ENCODE measurements around the gene DPM2. TPM values are rescaled to one million over a fixed set of nuclear protein-coding genes. Genes with fewer than 3 reads are reported as not detected.
A peak's percentile ranks its signal among the peaks of the same experiment; 100 is the strongest.

DPM2 gene
- total RNA-seq, 1 experiment from 2014 or later: 41.5 TPM

GRCh38 chr9:127927988-127928675 is 9.5 kb downstream of the DPM2 start:
- H3K9me3 Mint-ChIP-seq (ENCODE audit: unreplicated experiment): no peaks in the 10 kb centered on the region
- peaks cover 18% of the 10 kb centered on the region for H3K4me1 Mint-ChIP-seq (ENCODE audit: insufficient read depth, unreplicated experiment)
- no peaks in the 10 kb centered on the region for H3K27me3 Mint-ChIP-seq (ENCODE audit: insufficient read depth, unreplicated experiment)
- no peaks in the 10 kb centered on the region for H3K36me3 Mint-ChIP-seq (ENCODE audit: insufficient read depth, unreplicated experiment)
- H3K27ac Mint-ChIP-seq (ENCODE audit: low read depth, unreplicated experiment): no peak overlapping the region
- no TSS peak for BruUV-seq (replicated peaks)
- intact Hi-C loops (cut with micrococcal nuclease): loop anchor here (10.0 kb wide), 1 partner anchor 713 kb away; no protein-coding TSS in a partner anchor
- CTCF ChIA-PET: interaction anchor here (0.6 to 1.0 kb wide), 4 partner anchors 14 to 189 kb away, joined by 3 to 6 read pairs (median 5); no protein-coding TSS in a partner anchor
- TF ChIP-seq CTCF (IDR thresholded peaks at IDR 0.05; ENCODE audit: unreplicated experiment): no peak
- H3K4me3 Mint-ChIP-seq (ENCODE audit: unreplicated experiment): peak overlapping the region; percentile 65
- peak; percentile 35 for DNase-seq (ENCODE audit: unreplicated experiment)
- POLR2A ChIA-PET: interaction anchor here (0.6 to 0.7 kb wide), 2 partner anchors 13 to 127 kb away, joined by 3 read pairs; no protein-coding TSS in a partner anchor

- BruUV-seq (replicated peaks): no TSS peak
- no peaks in the 10 kb centered on the region for H3K27me3 Mint-ChIP-seq (ENCODE audit: insufficient read depth, unreplicated experiment)
Measured at GRCh38 chr9:127927201-127927987, 10.3 kb downstream of the DPM2 start.

DNA sequence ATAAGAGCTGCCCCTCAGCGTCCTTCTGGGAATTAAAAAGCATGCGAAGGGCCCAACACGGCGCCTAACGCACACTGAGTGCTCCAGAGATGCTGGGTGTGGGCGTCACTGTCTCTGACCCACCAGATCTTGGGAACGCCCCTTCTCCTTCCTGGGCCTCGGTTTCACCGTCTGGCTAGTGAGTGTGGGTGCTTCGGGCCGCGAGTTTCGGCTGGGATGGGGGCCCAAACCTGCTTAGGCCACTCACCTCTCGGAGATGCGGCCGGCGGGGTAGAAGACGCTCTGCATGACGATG is 10.8 kb downstream of the DPM2 start:
- Mint-ChIP-seq H3K27ac (ENCODE audit: low read depth, unreplicated experiment) (no peak overlapping the region), H3K27me3 (ENCODE audit: insufficient read depth, unreplicated experiment) (no peaks in the 10 kb centered on the region), H3K36me3 (ENCODE audit: insufficient read depth, unreplicated experiment) (no peaks in the 10 kb centered on the region), H3K9me3 (ENCODE audit: unreplicated experiment) (no peaks in the 10 kb centered on the region), H3K4me3 (ENCODE audit: unreplicated experiment) (peak overlapping the region; percentile 65), H3K4me1 (ENCODE audit: insufficient read depth, unreplicated experiment) (peaks cover 12% of the 10 kb centered on the region)
- no peak for TF ChIP-seq CTCF (IDR thresholded peaks at IDR 0.05; ENCODE audit: unreplicated experiment)
- no peak for DNase-seq (ENCODE audit: unreplicated experiment)
- POLR2A ChIA-PET: no interaction called here
- BruUV-seq (replicated peaks): no TSS peak
- intact Hi-C loops (cut with micrococcal nuclease): loop anchor here (10.0 kb wide), 1 partner anchor 712 kb away; no protein-coding TSS in a partner anchor
- CTCF ChIA-PET: interaction anchor here (0.7 to 1.1 kb wide), 2 partner anchors 44 to 108 kb away, joined by 3 read pairs; no protein-coding TSS in a partner anchor

More at GRCh38 chr9:127927201-127927987, 10.3 kb downstream of the DPM2 start:
- H3K36me3 Mint-ChIP-seq (ENCODE audit: insufficient read depth, unreplicated experiment): no peaks in the 10 kb centered on the region
- TF ChIP-seq CTCF (IDR thresholded peaks at IDR 0.05; ENCODE audit: unreplicated experiment): no peak
- POLR2A ChIA-PET: interaction anchor here (0.6 to 0.7 kb wide), 2 partner anchors 13 to 128 kb away, joined by 3 read pairs; no protein-coding TSS in a partner anchor
- peaks cover 12% of the 10 kb centered on the region for H3K4me1 Mint-ChIP-seq (ENCODE audit: insufficient read depth, unreplicated experiment)
- CTCF ChIA-PET: interaction anchor here (0.7 kb wide), 1 partner anchor 45 kb away, joined by 3 read pairs; no protein-coding TSS in a partner anchor
- H3K4me3 Mint-ChIP-seq (ENCODE audit: unreplicated experiment): peak overlapping the region; percentile 65
- DNase-seq (ENCODE audit: unreplicated experiment): peak; percentile 67
- no peak overlapping the region for H3K27ac Mint-ChIP-seq (ENCODE audit: low read depth, unreplicated experiment)
- no peaks in the 10 kb centered on the region for H3K9me3 Mint-ChIP-seq (ENCODE audit: unreplicated experiment)
- intact Hi-C loops (cut with micrococcal nuclease): loop anchor here (10.0 kb wide), 1 partner anchor 713 kb away; no protein-coding TSS in a partner anchor

Measured in MCF 10A (cell line).